Large intestine (tissue), 3 donors: ENCODE data around the gene ANKRD44. TPM values are rescaled to one million over a fixed set of nuclear protein-coding genes. Genes with fewer than 3 reads are reported as not detected.

Experiments
- DNase-seq, 2 donors: peaks; one replicate each; pipeline versions ENCODE4 v3.0.0 to v3.0.0-alpha.2; 2013
- H3K27ac ChIP-seq: one replicate; pipeline ENCODE4 v1.5.1; 2013; ENCODE audit warnings: low read length
- H3K27me3 ChIP-seq: 2 replicates; pipeline ENCODE4 v1.6.1; 2013; ENCODE audit warnings: low read length; ENCODE audit not compliant: control insufficient read depth, insufficient read depth
- H3K36me3 ChIP-seq: 2 replicates; pipeline ENCODE4 v1.6.1; 2013; ENCODE audit warnings: low read length; ENCODE audit not compliant: control insufficient read depth, insufficient read depth
- H3K4me1 ChIP-seq: one replicate; pipeline ENCODE4 v1.6.1; 2013; ENCODE audit warnings: low read length; ENCODE audit not compliant: control insufficient read depth, insufficient read depth
- H3K4me3 ChIP-seq: one replicate; pipeline ENCODE4 v1.5.1; 2013; ENCODE audit warnings: low read length
- H3K9me3 ChIP-seq: one replicate; pipeline ENCODE4 v1.6.1; 2013; ENCODE audit warnings: mild to moderate bottlenecking, low read depth, low read length, moderate library complexity; ENCODE audit not compliant: control insufficient read depth
- WGBS: methylation state at CpG from one replicate; pipeline ENCODE4 v1.1.5; 2013; ENCODE audit warnings: low lambda C conversion rate; ENCODE audit not compliant: insufficient coverage; 5-methylcytosine and 5-hydroxymethylcytosine counted together
- polyA plus RNA-seq: library from polyadenylated mRNA; unstranded; fragments of 120-200 nt; gene quantifications from one replicate; pipeline ENCODE4 v1.2.1, GENCODE V29; 2013

ANKRD44 gene
- polyA plus RNA-seq, 1 donor, result 8.4 TPM

DNA sequence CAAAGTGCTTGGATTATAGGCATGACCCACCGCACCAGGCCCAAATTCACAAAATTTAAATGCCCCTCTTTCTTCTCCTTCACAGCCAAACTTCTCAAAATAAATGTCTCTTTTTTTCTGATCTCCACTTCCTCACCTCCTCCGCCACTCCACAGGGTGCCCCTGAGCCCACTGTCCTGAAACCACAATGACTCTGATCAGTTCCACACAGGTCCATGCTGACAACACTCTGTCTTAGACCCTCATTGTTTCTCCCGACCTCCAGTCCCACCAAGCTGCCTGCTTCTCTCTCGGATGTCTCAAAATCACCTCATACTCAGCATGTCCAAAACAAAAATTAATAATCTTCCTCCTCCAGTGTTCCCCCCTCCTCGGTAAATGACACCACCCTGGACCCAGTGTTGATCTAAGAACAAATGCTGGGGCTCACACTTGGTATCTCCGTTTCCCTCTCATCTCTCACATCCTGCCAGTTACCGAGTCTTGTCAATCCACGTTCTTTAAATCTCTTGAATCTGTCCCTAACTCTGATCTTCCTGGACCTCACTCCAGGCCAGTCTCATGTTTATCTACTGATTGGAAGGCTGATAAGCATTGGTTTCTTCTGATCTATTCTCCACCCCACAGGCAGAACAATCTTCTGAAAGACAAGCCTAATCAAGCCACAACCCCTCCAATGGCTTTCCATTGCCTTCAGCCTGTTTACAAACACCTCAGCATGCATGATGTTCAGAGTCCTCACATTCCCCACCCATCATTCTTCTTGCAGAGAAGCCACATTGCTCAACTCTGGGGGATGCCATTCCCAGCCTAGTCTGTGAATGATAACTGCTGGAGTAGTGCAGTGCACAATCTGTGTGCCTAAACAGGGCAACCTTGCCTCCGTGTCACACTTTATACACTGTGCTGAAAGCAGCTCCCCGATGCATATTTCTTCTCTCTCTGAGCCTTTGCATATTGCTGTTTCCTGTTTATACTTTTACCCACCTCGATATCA lies 12.4 kb upstream of the ANKRD44 start:
- Histone ChIP-seq H3K4me3 (no peak overlapping the region), H3K9me3 (no peaks in the 10 kb centered on the region), H3K27me3 (no peaks in the 10 kb centered on the region), H3K36me3 (no peaks in the 10 kb centered on the region), H3K27ac (no peak overlapping the region), H3K4me1 (no peaks in the 10 kb centered on the region)
- 46% methylated on average over 6 of the region's 11 CpGs for WGBS
- DNase-seq, result no peak

DNA sequence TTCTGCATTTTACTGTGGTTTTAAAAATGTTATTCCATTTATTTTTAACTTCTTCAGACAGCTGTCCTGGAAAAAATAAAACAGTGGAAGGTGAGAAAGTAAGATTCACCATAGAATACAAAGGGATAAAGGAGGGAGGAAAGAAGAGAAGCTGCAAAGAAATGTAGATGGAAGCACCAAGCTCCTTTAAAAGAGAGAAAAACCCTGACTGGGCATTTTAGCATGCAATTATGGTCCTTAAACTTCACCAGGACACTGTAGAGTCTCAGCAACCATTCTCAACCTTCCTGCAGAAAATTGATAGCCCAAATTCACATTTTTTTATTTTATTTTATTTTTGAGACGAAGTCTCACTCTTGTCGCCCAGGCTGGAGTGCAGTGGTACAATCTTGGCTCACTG lies 11.6 kb upstream of the ANKRD44 start:
- Histone ChIP-seq H3K4me1 (no peaks in the 10 kb centered on the region), H3K27me3 (no peaks in the 10 kb centered on the region), H3K9me3 (no peaks in the 10 kb centered on the region), H3K27ac (no peak overlapping the region), H3K4me3 (no peak overlapping the region), H3K36me3 (no peaks in the 10 kb centered on the region)
- WGBS, result 100% methylated on average over 1 of the region's 2 CpGs
- DNase-seq, result no peak

DNA sequence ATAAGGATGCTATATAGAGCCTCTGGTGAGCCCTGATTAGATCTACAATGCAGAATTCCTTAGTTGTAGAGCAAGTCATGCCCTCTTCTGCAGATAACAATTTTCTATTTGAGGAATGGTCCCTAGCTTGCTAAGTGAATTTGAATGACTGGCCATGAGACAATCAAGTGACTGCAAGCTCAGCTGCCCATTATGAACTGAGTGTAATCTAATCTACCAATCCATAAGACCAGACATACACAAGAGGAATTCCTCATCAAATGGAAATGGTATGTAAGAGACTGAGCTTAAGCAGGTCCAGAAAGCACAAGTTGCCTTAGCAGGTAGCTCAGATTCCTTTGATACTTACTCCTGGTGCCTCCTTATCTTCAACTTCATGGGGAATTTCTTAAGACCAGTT lies 4.8 kb upstream of the ANKRD44 start:
- Histone ChIP-seq H3K27ac (no peak overlapping the region), H3K27me3 (peaks cover 7% of the 10 kb centered on the region), H3K4me1 (no peaks in the 10 kb centered on the region), H3K4me3 (no peak overlapping the region), H3K9me3 (no peaks in the 10 kb centered on the region), H3K36me3 (no peaks in the 10 kb centered on the region)
- DNase-seq, result no peak

DNA sequence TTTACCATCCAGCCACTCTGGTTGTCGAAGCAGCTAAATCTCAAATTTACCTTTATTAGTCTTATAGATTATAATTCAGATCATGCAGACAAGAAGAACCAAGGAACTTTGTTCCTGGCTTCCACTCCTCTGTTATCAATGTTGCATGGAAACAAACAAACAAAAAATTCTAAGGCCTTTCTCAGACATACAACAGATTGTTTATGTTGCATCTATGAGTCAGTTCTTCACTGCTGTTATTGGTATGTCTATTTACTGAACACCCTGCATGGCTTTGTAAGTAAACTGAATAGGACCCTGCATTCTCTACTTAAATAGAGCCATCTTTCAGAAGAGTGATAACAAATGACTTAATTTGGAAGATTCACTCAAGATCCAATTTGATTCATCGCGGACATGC lies 1.6 kb upstream of the ANKRD44 start:
- no peaks in the 10 kb centered on the region for H3K9me3 ChIP-seq
- H3K36me3 ChIP-seq, result no peaks in the 10 kb centered on the region
- H3K27me3 ChIP-seq, result peaks cover 15% of the 10 kb centered on the region
- 100% methylated on average over 1 of the region's 3 CpGs for WGBS
- peaks cover 5% of the 10 kb centered on the region for H3K4me1 ChIP-seq
- no peak for DNase-seq
- H3K4me3 ChIP-seq, result no peak overlapping the region
- H3K27ac ChIP-seq, result no peak overlapping the region

DNA sequence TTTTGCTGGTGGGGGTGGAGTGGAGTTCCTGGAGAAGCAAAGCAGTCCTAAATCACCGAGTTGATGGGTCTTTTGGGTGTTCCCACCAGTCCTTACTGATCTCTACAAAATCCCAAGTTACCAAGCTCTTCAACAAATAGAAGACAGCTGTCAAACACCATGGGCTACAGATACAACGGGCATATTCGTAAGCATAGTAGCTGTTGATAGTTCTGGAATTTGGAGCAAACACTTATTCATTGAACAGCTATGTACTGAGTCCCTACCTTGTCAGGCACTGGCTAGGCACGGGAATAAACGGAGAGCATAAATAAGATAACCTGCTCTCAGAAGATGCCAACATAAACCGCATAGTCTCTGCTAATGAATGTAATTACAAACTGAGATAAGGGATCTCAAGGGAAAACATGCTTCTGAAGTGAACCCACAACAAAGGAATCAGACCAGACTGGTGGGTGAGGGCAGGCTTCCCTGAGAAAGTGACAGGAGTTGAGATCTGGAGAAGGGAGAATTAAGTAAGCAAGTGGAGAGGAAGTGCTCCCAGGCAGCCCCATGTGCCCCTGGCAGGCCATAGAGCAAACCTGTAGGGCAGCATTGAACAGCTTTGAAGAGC lies 947 bp upstream of the ANKRD44 start:
- no peaks in the 10 kb centered on the region for H3K36me3 ChIP-seq
- DNase-seq, result no peak
- peaks cover 5% of the 10 kb centered on the region for H3K4me1 ChIP-seq
- WGBS, result no CpG with 5 or more reads among the region's 6 CpGs
- H3K27me3 ChIP-seq, result peaks cover 15% of the 10 kb centered on the region
- H3K9me3 ChIP-seq, result no peaks in the 10 kb centered on the region
- no peak overlapping the region for H3K4me3 ChIP-seq
- H3K27ac ChIP-seq, result no peak overlapping the region

DNA sequence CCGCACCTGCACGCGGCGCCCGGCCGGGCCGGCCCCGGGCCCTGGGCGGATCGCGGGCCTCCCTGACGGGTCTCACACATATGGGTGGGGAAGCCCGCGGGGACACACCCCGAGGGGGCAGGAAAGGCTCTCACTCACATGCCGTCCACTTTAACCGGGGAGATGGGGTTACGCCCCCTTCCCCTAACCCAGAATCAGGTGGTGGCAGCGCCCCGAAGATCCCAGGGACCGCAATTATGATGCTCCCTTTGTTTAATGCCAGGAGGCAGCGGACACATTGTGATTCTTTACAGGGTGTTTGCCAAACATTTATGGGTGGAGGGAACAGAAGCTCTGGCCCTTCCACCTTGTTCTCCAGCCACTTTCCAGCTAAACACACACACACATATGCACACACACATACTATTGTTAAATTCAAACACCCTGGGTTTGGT lies 424 bp upstream of the ANKRD44 start:
- Histone ChIP-seq H3K4me3 (peak overlapping the region; percentile 49), H3K36me3 (no peaks in the 10 kb centered on the region), H3K27me3 (peaks cover 15% of the 10 kb centered on the region), H3K4me1 (peaks cover 5% of the 10 kb centered on the region), H3K9me3 (no peaks in the 10 kb centered on the region), H3K27ac (no peak overlapping the region)
- DNase-seq, result no peak
- WGBS, result no CpG with 5 or more reads among the region's 22 CpGs

DNA sequence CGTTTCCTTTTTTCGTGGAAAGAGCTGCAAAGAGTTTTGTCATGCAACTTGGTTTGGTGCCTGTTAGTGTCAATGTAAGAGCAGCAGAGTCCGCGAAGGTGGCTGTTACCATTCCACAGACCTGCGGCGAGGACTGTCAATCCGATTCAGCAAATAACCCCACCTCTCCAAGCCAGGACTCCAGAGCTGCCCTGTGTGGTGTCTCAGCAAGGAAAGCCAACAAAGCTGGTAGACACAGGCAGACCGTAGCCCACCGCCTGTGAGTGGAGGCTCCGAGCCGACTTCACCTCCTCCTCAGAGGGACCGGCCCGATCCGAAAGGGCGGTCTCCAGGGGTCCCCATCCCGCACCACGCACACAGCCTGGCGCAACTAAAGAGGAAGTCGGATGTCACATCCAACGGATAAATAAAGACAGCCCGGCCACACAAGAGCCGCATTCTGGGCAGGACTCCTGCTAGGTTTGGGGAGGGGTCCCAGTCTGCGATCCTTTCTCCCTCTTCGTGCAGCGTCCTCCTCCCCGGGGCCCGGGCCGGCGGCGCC lies 819 bp downstream of the ANKRD44 start:
- Histone ChIP-seq H3K36me3 (no peaks in the 10 kb centered on the region), H3K9me3 (no peaks in the 10 kb centered on the region), H3K4me3 (peak overlapping the region; percentile 71), H3K27me3 (peaks cover 13% of the 10 kb centered on the region), H3K4me1 (peaks cover 5% of the 10 kb centered on the region), H3K27ac (peak overlapping the region; percentile 3)
- no CpG with 5 or more reads among the region's 30 CpGs for WGBS
- DNase-seq, result peak in 1 of 2 donors; percentile 44

DNA sequence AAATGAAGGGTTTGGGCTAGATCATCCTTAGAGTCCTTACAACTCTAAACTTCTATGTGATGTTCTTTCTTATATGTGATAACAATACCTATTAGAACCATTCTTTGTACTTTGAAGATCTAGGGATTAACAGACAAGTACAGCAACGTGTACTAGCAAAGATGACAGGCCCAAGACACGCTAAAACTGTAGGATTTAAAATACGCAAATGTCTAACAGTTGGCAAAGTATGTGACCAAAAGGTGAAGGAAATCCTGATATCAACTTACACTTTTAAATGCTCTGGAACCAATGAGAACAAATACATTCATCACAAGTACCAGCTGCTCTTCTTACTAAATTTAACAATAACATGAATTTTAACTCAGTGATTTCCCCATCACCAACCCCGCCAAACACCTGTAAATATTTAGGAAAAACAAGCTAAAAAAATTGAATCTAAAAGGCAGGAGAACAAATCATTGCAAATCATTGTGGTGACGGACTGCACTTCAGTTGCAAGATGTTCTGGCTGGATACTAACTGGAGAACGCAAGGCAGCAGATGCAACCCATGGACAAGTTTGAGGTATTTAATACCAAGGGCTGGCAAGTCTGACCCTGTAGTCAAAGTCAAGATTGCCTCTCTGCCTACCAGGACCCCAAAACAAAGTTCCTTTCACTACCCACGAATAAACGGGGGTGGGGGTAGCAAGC lies 1.4 kb downstream of the ANKRD44 start:
- WGBS, result no CpG with 5 or more reads among the region's 8 CpGs
- Histone ChIP-seq H3K9me3 (no peaks in the 10 kb centered on the region), H3K36me3 (no peaks in the 10 kb centered on the region), H3K4me1 (peaks cover 5% of the 10 kb centered on the region), H3K4me3 (peak overlapping the region; percentile 71), H3K27me3 (peaks cover 13% of the 10 kb centered on the region), H3K27ac (no peak overlapping the region)
- DNase-seq, result no peak

DNA sequence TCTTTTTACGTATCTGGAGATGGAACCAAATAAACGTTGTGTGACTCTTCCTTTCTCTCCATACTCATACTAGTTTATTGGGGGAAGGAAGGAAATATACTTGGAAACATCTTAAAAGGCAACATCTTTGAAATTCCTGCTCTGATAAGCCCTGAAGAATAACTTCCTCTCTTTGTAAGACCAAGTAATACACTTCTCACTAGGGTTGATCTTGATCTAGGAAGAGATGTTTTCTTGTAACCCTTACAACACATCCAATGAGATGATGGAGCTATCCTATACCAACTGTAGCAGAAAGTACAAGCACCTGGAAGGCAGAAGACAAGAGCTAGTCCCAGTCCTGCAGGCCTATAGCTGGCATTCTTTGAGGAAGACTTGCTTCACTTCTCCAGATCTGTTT lies 2.0 kb downstream of the ANKRD44 start:
- no peak for DNase-seq
- Histone ChIP-seq H3K4me1 (peaks cover 5% of the 10 kb centered on the region), H3K36me3 (no peaks in the 10 kb centered on the region), H3K9me3 (no peaks in the 10 kb centered on the region), H3K27me3 (peaks cover 13% of the 10 kb centered on the region), H3K27ac (no peak overlapping the region), H3K4me3 (no peak overlapping the region)
- WGBS, result 69% methylated on average over 2 of the region's 2 CpGs

DNA sequence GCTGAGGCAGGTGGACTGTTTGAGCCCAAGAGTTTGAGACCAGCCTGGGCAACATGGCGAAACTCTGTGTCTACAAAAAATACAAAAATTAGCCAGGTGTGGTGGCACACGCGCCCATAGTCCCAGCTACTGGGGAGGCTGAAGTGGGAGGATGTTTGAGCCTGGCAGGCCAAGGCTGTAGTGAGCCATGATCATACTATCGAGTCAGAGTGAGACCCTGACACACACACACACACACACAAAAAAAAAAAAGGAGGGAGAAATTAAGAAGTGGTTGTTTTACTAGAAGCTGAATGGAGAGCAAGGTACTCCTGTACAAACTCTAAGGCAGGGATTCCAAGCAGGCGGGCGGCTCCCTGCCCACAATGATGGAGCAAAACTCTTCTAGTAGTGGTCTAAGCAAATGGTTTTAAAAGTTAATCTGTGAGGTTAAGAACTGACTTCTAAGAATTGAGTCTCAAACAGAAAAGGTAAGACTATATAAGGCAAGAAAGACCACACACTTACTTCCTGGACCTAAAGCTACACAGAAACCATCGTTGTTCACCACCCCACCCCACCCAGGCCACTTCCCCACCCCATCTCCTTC lies 2.6 kb downstream of the ANKRD44 start:
- no peak overlapping the region for H3K27ac ChIP-seq
- no peak overlapping the region for H3K4me3 ChIP-seq
- peaks cover 5% of the 10 kb centered on the region for H3K4me1 ChIP-seq

More for the DNA sequence above, 2.6 kb downstream of the ANKRD44 start:
- Histone ChIP-seq H3K27me3 (peaks cover 13% of the 10 kb centered on the region), H3K36me3 (no peaks in the 10 kb centered on the region), H3K9me3 (no peaks in the 10 kb centered on the region)
- DNase-seq, result no peak
- no CpG with 5 or more reads among the region's 7 CpGs for WGBS
